ENCODE measurements around the gene NRCAM.

GRCh38 chr7:108285003-108285368 lies 171.2 kb downstream of the NRCAM start:
- no peak for TF ChIP-seq CTCF (IDR thresholded peaks at IDR 0.05; ENCODE audit: low read depth, low read length)
- TF ChIP-seq EZH2phosphoT487 (IDR thresholded peaks at IDR 0.05; ENCODE audit: low read depth), result no peak

Measured in OCI-LY3 (cell line).